Stimulated activated CD4-positive, alpha-beta T cell treated with anti-CD3 and anti-CD28 coated beads, Interleukin-4, amount 100 ng/mL, for 24 hours (primary cell): ENCODE data around the gene MTFP1.
"Not testable (repeated sequence)": the region's sequence is repeated elsewhere in the genome, so short reads cannot be mapped to it uniquely, and the experiment has no call there.

Source experiments
- DNase-seq: peaks from one replicate; pipeline ENCODE4 v3.0.0-alpha.2; 2020

The MTFP1 gene

GRCh38 chr22:30425616-30426387 lies at the start of gene MTFP1:
MTFP1 (plus strand) TSS chr22:30425768; CDS start chr22:30425880, 112 bp downstream.
- peak; percentile 52 for DNase-seq

- DNase-seq, result no peak
Measured at GRCh38 chr22:30380011-30380410, 45.6 kb upstream of the MTFP1 start.

GRCh38 chr22:30381264-30381663 lies 44.3 kb upstream of the MTFP1 start:
- no peak for DNase-seq

- DNase-seq, result no peak
Measured at GRCh38 chr22:30382340-30382739, 43.2 kb upstream of the MTFP1 start.

GRCh38 chr22:30383061-30383460 lies 42.5 kb upstream of the MTFP1 start:
- DNase-seq, result no peak

GRCh38 chr22:30385942-30386341 lies 39.6 kb upstream of the MTFP1 start:
- no peak for DNase-seq

- no peak for DNase-seq
Measured at GRCh38 chr22:30386608-30386959, 39.0 kb upstream of the MTFP1 start.

- DNase-seq, result peak; percentile 77
Measured at GRCh38 chr22:30386960-30387827, 38.4 kb upstream of the MTFP1 start, which contains the start of gene RNF215. RNF215 (minus strand) TSS chr22:30387411; CDS start chr22:30387313, 98 bp downstream.

GRCh38 chr22:30390974-30391691 lies 34.4 kb upstream of the MTFP1 start:
- DNase-seq, result peak; percentile 83

GRCh38 chr22:30392661-30393321 lies 32.8 kb upstream of the MTFP1 start:
- no peak for DNase-seq

- no peak for DNase-seq
Measured at GRCh38 chr22:30393322-30393680, 32.3 kb upstream of the MTFP1 start.

GRCh38 chr22:30393885-30394284 lies 31.7 kb upstream of the MTFP1 start:
- DNase-seq, result no peak

- DNase-seq, result peak; percentile 71
Measured at GRCh38 chr22:30396871-30397655, 28.5 kb upstream of the MTFP1 start, which contains the start of gene SEC14L2. SEC14L2 (plus strand) TSS chr22:30397018; CDS start chr22:30397117, 99 bp downstream.

GRCh38 chr22:30397656-30398635 lies 27.6 kb upstream of the MTFP1 start:
- no peak for DNase-seq

GRCh38 chr22:30398685-30399680 lies 26.6 kb upstream of the MTFP1 start:
- no peak for DNase-seq

- no peak for DNase-seq
Measured at GRCh38 chr22:30399718-30400117, 25.9 kb upstream of the MTFP1 start.

GRCh38 chr22:30400159-30400558 lies 25.4 kb upstream of the MTFP1 start:
- no peak for DNase-seq

- not testable (repeated sequence) for DNase-seq
Measured at GRCh38 chr22:30401024-30401423, 24.5 kb upstream of the MTFP1 start.
